Esophagus squamous epithelium (tissue), 4 donors: ENCODE results near the gene TCERG1L.

ENCODE experiments used
- POLR2A ChIP-seq, 4 donors: fragments of 450-650 bp; IDR thresholded peaks; one replicate each; pipeline ENCODE4 v1.6.1; 2017; ENCODE audit warnings: antibody characterized with exemption in 4 of 4, mild to moderate bottlenecking in 4 of 4, moderate library complexity in 3 of 4
- TF ChIP-seq, protein P1 (sequence below), 6 experiments: fragments of 450-650 bp in 4 of 6; fragments of 200-600 bp in 2 of 6; sonication (generic) in 2 of 6; IDR thresholded peaks; one replicate each; pipeline ENCODE4 v1.5.1; 2016 to 2019; ENCODE audit warnings: antibody characterized with exemption in 6 of 6, mild to moderate bottlenecking in 4 of 6, moderate library complexity in 4 of 6

DNA sequence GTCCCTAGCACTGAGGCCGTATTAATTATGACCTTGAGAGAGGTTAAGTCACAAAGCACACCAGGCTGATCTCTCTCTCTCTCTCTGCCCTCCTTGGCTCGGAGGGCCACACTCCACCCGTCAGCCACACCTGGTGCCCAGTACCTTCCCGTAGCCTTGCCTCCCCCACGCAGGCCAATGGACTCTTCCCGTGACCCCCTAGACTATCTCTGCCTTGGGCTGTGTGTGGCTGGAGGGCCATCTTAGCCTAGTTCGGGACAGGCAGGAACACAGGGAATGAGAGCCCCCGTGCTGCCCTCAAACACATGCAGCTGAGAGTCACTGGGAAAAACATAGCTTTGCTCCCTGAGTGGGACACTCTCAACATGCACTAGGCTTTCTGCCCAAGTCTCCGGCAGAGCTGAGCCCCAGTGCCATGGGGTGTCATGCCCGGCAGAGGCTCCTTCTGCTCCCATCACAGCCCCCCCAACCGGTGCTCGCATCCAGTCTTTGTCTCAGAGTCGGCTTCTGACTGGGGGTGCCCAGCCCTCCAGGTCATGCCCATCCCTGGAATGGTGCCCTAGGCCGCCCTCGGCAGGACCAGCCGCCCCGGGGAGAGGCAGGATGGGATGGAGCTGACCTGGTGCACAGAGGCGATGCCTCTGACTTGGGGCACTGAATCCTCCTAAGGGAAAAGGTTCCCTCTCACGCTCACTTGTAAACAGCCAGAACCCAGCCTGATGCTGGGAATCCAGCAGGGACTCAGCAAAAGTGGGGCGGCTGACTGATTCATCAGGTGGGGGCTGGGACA lies 63.0 kb downstream of the TCERG1L start:
- TF ChIP-seq, protein P1, sequence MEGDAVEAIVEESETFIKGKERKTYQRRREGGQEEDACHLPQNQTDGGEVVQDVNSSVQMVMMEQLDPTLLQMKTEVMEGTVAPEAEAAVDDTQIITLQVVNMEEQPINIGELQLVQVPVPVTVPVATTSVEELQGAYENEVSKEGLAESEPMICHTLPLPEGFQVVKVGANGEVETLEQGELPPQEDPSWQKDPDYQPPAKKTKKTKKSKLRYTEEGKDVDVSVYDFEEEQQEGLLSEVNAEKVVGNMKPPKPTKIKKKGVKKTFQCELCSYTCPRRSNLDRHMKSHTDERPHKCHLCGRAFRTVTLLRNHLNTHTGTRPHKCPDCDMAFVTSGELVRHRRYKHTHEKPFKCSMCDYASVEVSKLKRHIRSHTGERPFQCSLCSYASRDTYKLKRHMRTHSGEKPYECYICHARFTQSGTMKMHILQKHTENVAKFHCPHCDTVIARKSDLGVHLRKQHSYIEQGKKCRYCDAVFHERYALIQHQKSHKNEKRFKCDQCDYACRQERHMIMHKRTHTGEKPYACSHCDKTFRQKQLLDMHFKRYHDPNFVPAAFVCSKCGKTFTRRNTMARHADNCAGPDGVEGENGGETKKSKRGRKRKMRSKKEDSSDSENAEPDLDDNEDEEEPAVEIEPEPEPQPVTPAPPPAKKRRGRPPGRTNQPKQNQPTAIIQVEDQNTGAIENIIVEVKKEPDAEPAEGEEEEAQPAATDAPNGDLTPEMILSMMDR (IDR thresholded peaks at IDR 0.05), result no peak
- TF ChIP-seq POLR2A (IDR thresholded peaks at IDR 0.05), result no peak
